Ishikawa (cell line): ENCODE results near the gene OR56B1.

Experiments used
- CEBPB ChIP-seq: IDR thresholded peaks from 2 replicates; pipeline ENCODE4 v1.6.1; 2012
- CREB1 ChIP-seq: IDR thresholded peaks from 2 replicates; pipeline ENCODE4 v1.6.1; 2012; ENCODE audit warnings: low read depth
- EGR1 ChIP-seq: IDR thresholded peaks from 2 replicates; pipeline ENCODE4 v1.6.1; 2012
- EP300 ChIP-seq: IDR thresholded peaks from 2 replicates; pipeline ENCODE4 v1.6.1; 2012; ENCODE audit warnings: borderline replicate concordance
- FOXM1 ChIP-seq: IDR thresholded peaks from 2 replicates; pipeline ENCODE4 v1.6.1; 2012; ENCODE audit warnings: low read depth, borderline replicate concordance
- NFIC ChIP-seq: IDR thresholded peaks from 2 replicates; pipeline ENCODE4 v1.6.1; 2012
- RAD21 ChIP-seq: IDR thresholded peaks from 2 replicates; pipeline ENCODE4 v1.6.1; 2012; ENCODE audit warnings: low read depth
- REST ChIP-seq: IDR thresholded peaks from 2 replicates; pipeline ENCODE4 v1.6.1; 2012; ENCODE audit warnings: low read depth, mild to moderate bottlenecking
- TAF1 ChIP-seq: IDR thresholded peaks from 2 replicates; pipeline ENCODE4 v1.6.1; 2012; ENCODE audit warnings: low read depth, mild to moderate bottlenecking
- TCF12 ChIP-seq: IDR thresholded peaks from 2 replicates; pipeline ENCODE4 v1.6.1; 2012; ENCODE audit warnings: low read depth
- TEAD4 ChIP-seq: IDR thresholded peaks from 2 replicates; pipeline ENCODE4 v1.6.1; 2012
- USF1 ChIP-seq: IDR thresholded peaks from 2 replicates; pipeline ENCODE4 v1.6.1; 2012
- YY1 ChIP-seq: IDR thresholded peaks from 2 replicates; pipeline ENCODE4 v1.6.1; 2012; ENCODE audit warnings: low read depth
- ZBTB7A ChIP-seq: IDR thresholded peaks from 2 replicates; pipeline ENCODE4 v1.6.1; 2012; ENCODE audit warnings: low read depth
- TF ChIP-seq, protein P1 (sequence below): IDR thresholded peaks from 2 replicates; pipeline ENCODE4 v1.6.1; 2012

OR56B1 gene

GRCh38 chr11:5737670-5738392, 1.6 kb downstream of the OR56B1 start:
- TF ChIP-seq ZBTB7A = no peak
- no peak for TF ChIP-seq FOXM1
- TF ChIP-seq NFIC = no peak
- TF ChIP-seq YY1 = no peak
- TF ChIP-seq USF1 = no peak
- no peak for TF ChIP-seq EP300
- no peak for TF ChIP-seq CEBPB
- TF ChIP-seq CREB1 = no peak

DNA sequence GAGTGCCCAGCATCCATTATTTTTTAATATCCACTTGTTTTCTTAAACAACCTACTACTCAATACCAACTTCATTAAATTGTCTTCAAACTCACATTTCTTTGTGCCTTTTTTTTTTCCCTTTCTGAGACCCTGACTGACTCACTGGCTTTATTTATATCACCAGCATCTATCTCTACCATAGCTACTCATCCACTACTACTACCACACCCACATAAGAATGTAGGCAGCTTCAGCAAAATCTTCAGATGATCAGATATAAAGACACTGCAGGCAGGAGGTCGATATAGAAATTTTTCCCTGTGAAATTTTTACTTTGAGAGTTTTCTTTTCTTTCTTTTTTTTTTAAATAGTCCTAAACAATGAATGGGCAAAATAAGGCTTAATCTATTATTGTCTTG, 2.2 kb downstream of the OR56B1 start:
- TF ChIP-seq RAD21 (no peak), CREB1 (no peak), TEAD4 (no peak), YY1 (no peak), REST (no peak), USF1 (no peak)
- TF ChIP-seq, protein P1, sequence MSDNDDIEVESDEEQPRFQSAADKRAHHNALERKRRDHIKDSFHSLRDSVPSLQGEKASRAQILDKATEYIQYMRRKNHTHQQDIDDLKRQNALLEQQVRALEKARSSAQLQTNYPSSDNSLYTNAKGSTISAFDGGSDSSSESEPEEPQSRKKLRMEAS = no peak

DNA sequence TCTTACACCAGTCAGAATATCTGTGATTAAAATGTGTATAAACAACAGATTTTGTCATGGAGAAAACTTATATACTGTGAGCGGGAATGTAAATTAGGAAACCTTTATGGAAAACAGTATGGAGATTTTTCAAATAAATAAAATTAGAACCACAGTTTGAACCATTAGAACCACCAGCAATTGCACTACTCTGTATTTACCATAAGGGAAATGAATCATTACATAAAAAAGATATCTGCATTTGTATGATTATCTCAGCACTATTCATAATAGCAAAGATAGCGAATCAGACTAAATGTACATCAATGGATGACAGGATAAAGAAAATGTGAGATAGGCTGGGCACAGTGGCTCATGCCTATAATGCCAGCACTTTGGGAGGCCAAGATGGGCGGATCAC, 10.4 kb downstream of the OR56B1 start:
- TF ChIP-seq TCF12 (no peak), FOXM1 (no peak), TEAD4 (no peak), REST (no peak), ZBTB7A (no peak), RAD21 (no peak), YY1 (no peak), EGR1 (no peak), USF1 (no peak)

GRCh38 chr11:5749836-5750235, 13.6 kb downstream of the OR56B1 start:
- TF ChIP-seq REST (no peak), TEAD4 (no peak)

DNA sequence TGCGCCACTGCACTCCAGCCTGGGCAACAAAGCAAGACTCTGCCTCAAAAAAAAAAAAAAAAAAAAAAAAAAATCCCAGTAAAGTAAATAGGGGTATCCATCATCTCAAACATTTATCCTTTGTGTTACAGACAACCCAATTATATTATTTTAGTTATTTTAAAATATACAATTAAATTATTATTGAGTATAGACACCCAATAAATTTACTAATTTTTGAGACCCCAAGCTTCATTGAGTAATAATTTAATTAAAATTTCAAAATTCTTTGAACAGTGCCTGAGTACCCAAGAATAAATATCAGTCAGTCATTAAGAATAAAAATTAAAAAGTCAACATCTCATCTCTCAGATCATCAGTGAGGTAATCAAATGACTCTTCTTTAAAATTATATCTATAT, 17.7 kb downstream of the OR56B1 start, which contains the start of gene OR52N4:
TSS of gene OR52N4 (plus strand) at position 301 of the 400 bp plus-strand sequence. CDS start 498 bp downstream, outside the sequence.
- TF ChIP-seq RAD21 (no peak), YY1 (no peak), FOXM1 (no peak), TEAD4 (no peak), EGR1 (no peak), NFIC (no peak), ZBTB7A (no peak), CREB1 (no peak), TCF12 (no peak), CEBPB (no peak), REST (no peak), USF1 (no peak), TAF1 (no peak)
- TF ChIP-seq, protein P1 = no peak
